Measurements from ENCODE around the gene IHH. TPM values are rescaled to one million over a fixed set of nuclear protein-coding genes. Genes with fewer than 3 reads are reported as not detected.

The IHH gene
- total RNA-seq, 4 donors from 2014 or later: 0.27 TPM; not detected in 3

- TF ChIP-seq CTCF (IDR thresholded peaks at IDR 0.05 in 4 of 5, conservative IDR thresholded peaks at IDR 0.05 in 1 of 5) (no peak), POLR2A (IDR thresholded peaks at IDR 0.05) (no peak)
- no peaks in the 10 kb centered on the region for H3K27me3 ChIP-seq
- ATAC-seq (no peak), DNase-seq (no peak)
- H3K9me3 ChIP-seq: no peaks in the 10 kb centered on the region
- H3K27ac ChIP-seq: no peak overlapping the region
- in situ Hi-C loops (cut with MboI; ENCODE audit: low sequenced_read_pairs in 4 of 4) (no loop called here), intact Hi-C loops (cut with DNase I; ENCODE audit: low total_unique reads) (no loop called here)
- no peak overlapping the region for H3K4me3 ChIP-seq
- peaks cover 0 to 20% of the 10 kb centered on the region in 2 donors for H3K36me3 ChIP-seq
- peaks cover 0 to 5% of the 10 kb centered on the region in 2 donors for H3K4me1 ChIP-seq
Observed at GRCh38 chr2:219081096-219081495, 20.4 kb upstream of the IHH start.

- H3K27ac ChIP-seq: no peak overlapping the region
- in situ Hi-C loops (cut with MboI; ENCODE audit: low sequenced_read_pairs in 4 of 4) (no loop called here), intact Hi-C loops (cut with DNase I; ENCODE audit: low total_unique reads) (no loop called here)
- no peaks in the 10 kb centered on the region for H3K9me3 ChIP-seq
- H3K4me3 ChIP-seq: no peak overlapping the region
- peaks cover 0 to 5% of the 10 kb centered on the region in 2 donors for H3K4me1 ChIP-seq
- TF ChIP-seq CTCF (IDR thresholded peaks at IDR 0.05 in 4 of 5, conservative IDR thresholded peaks at IDR 0.05 in 1 of 5) (no peak), POLR2A (IDR thresholded peaks at IDR 0.05) (no peak)
- no peak for ATAC-seq
- peaks cover 0 to 37% of the 10 kb centered on the region in 2 donors for H3K36me3 ChIP-seq
- no peak for DNase-seq
- H3K27me3 ChIP-seq: no peaks in the 10 kb centered on the region
Observed at GRCh38 chr2:219079417-219079816, 18.7 kb upstream of the IHH start.

- no peak for TF ChIP-seq CTCF (IDR thresholded peaks at IDR 0.05 in 4 of 5, conservative IDR thresholded peaks at IDR 0.05 in 1 of 5)
- TF ChIP-seq POLR2A (IDR thresholded peaks at IDR 0.05): no peak
- no peaks in the 10 kb centered on the region for H3K27me3 ChIP-seq
- H3K9me3 ChIP-seq: no peaks in the 10 kb centered on the region
- H3K36me3 ChIP-seq: peaks cover 0 to 41% of the 10 kb centered on the region in 2 donors
- in situ Hi-C loops (cut with MboI; ENCODE audit: low sequenced_read_pairs in 4 of 4): no loop called here
- intact Hi-C loops (cut with DNase I; ENCODE audit: low total_unique reads): no loop called here
- ATAC-seq: no peak
- H3K27ac ChIP-seq: no peak overlapping the region
- peaks cover 0 to 5% of the 10 kb centered on the region in 2 donors for H3K4me1 ChIP-seq
- DNase-seq: no peak
- no peak overlapping the region for H3K4me3 ChIP-seq
Observed at GRCh38 chr2:219078951-219079350, 18.2 kb upstream of the IHH start.

- TF ChIP-seq CTCF (IDR thresholded peaks at IDR 0.05 in 4 of 5, conservative IDR thresholded peaks at IDR 0.05 in 1 of 5): no peak
- TF ChIP-seq POLR2A (IDR thresholded peaks at IDR 0.05): no peak
- ATAC-seq (no peak), DNase-seq (no peak)
- Histone ChIP-seq H3K9me3 (no peaks in the 10 kb centered on the region), H3K36me3 (peaks cover 0 to 43% of the 10 kb centered on the region in 2 donors), H3K4me1 (peaks cover 0 to 5% of the 10 kb centered on the region in 2 donors), H3K4me3 (no peak overlapping the region), H3K27me3 (no peaks in the 10 kb centered on the region), H3K27ac (no peak overlapping the region)
- in situ Hi-C loops (cut with MboI; ENCODE audit: low sequenced_read_pairs in 4 of 4): no loop called here
- intact Hi-C loops (cut with DNase I; ENCODE audit: low total_unique reads): no loop called here
Observed at GRCh38 chr2:219078126-219078525, 17.4 kb upstream of the IHH start.

GRCh38 chr2:219076253-219076652 lies 15.5 kb upstream of the IHH start:
- Histone ChIP-seq H3K27me3 (no peaks in the 10 kb centered on the region), H3K4me3 (no peak overlapping the region), H3K36me3 (peaks cover 0 to 43% of the 10 kb centered on the region in 2 donors), H3K4me1 (no peaks in the 10 kb centered on the region), H3K27ac (no peak overlapping the region), H3K9me3 (no peaks in the 10 kb centered on the region)
- in situ Hi-C loops (cut with MboI; ENCODE audit: low sequenced_read_pairs in 4 of 4) (no loop called here), intact Hi-C loops (cut with DNase I; ENCODE audit: low total_unique reads) (no loop called here)
- TF ChIP-seq POLR2A (IDR thresholded peaks at IDR 0.05) (no peak), CTCF (IDR thresholded peaks at IDR 0.05 in 4 of 5, conservative IDR thresholded peaks at IDR 0.05 in 1 of 5) (no peak)
- no peak for ATAC-seq
- no peak for DNase-seq
